OCI-LY1 (cell line): ENCODE results near the gene ATCAY.

Source experiments
- H2AFZ ChIP-seq: fragments of 200-600 bp; sonication (generic), shearing (Covaris generic); 2 replicates; pipeline ENCODE4 v1.6.0; 2014; ENCODE audit warnings: antibody characterized with exemption, mild to moderate bottlenecking, low read length
- H3F3A ChIP-seq: fragments of 200-600 bp; sonication (generic), shearing (Covaris generic); 2 replicates; pipeline ENCODE4 v1.6.0; 2014; ENCODE audit warnings: mild to moderate bottlenecking, antibody characterized with exemption, low read length, moderate library complexity; ENCODE audit not compliant: insufficient read depth
- H3K27ac ChIP-seq: fragments of 200-600 bp; sonication (generic); 2 replicates; pipeline ENCODE4 v1.5.1; 2014; ENCODE audit warnings: low read length, mixed run types, mild to moderate bottlenecking, low read depth; ENCODE audit not compliant: poor library complexity, severe bottlenecking
- H3K27me3 ChIP-seq: fragments of 200-600 bp; sonication (generic); 2 replicates; pipeline ENCODE4 v1.6.0; 2014; ENCODE audit warnings: antibody characterized with exemption, mild to moderate bottlenecking, low read length, moderate library complexity; ENCODE audit not compliant: insufficient read depth
- H3K36me3 ChIP-seq: fragments of 200-600 bp; sonication (generic); 2 replicates; pipeline ENCODE4 v1.6.1; 2014; ENCODE audit warnings: mild to moderate bottlenecking, antibody characterized with exemption, low read length, moderate library complexity, mixed read lengths; ENCODE audit not compliant: insufficient read depth
- H3K4me1 ChIP-seq: fragments of 200-600 bp; sonication (generic); 2 replicates; pipeline ENCODE4 v1.5.1; 2014; ENCODE audit warnings: mild to moderate bottlenecking, low read length, moderate library complexity; ENCODE audit not compliant: insufficient read depth, severe bottlenecking
- H3K4me2 ChIP-seq: fragments of 200-600 bp; sonication (generic), shearing (Covaris generic); 2 replicates; pipeline ENCODE4 v1.6.1; 2014; ENCODE audit warnings: low read length
- H3K4me3 ChIP-seq: fragments of 200-600 bp; sonication (generic); 2 replicates; pipeline ENCODE4 v1.5.1; 2014; ENCODE audit warnings: low read length, low read depth, mild to moderate bottlenecking, mixed read lengths; ENCODE audit not compliant: poor library complexity, severe bottlenecking
- H3K79me2 ChIP-seq: fragments of 200-600 bp; shearing (Covaris generic); 2 replicates; pipeline ENCODE4 v1.6.1; 2016; ENCODE audit warnings: mixed run types, low read length, mixed read lengths; ENCODE audit not compliant: insufficient read depth
- H3K9ac ChIP-seq: fragments of 200-600 bp; sonication (generic), shearing (Covaris generic); 2 replicates; pipeline ENCODE4 v1.6.1; 2014; ENCODE audit warnings: mild to moderate bottlenecking, low read length, mixed read lengths
- H3K9me2 ChIP-seq: fragments of 200-600 bp; sonication (generic), shearing (Covaris generic); 2 replicates; pipeline ENCODE4 v1.6.1; 2014; ENCODE audit warnings: low read depth, mild to moderate bottlenecking, low read length, mixed read lengths
- H3K9me3 ChIP-seq: fragments of 200-600 bp; shearing (Covaris generic); 2 replicates; pipeline ENCODE4 v1.6.1; 2014; ENCODE audit warnings: low read length, mixed read lengths
- H4K20me1 ChIP-seq: fragments of 200-600 bp; sonication (generic), shearing (Covaris generic); 2 replicates; pipeline ENCODE4 v1.6.0; 2016; ENCODE audit warnings: mild to moderate bottlenecking, low read length; ENCODE audit not compliant: insufficient read depth
- CTCF ChIP-seq: fragments of 200-600 bp; sonication (generic), shearing (Covaris generic); IDR thresholded peaks from 2 replicates; pipeline ENCODE4 v1.5.1; 2017; ENCODE audit warnings: mild to moderate bottlenecking, antibody characterized with exemption, low read length, moderate library complexity, mixed read lengths
- EZH2 ChIP-seq: fragments of 200-600 bp; sonication (generic), shearing (Covaris generic); IDR thresholded peaks from 2 replicates; pipeline ENCODE4 v1.8.0; 2017; ENCODE audit warnings: borderline replicate concordance, mixed run types, mild to moderate bottlenecking, antibody characterized with exemption, low read length, moderate library complexity, mixed read lengths

Gene ATCAY

GRCh38 chr19:3857449-3858003 lies 23.0 kb upstream of the ATCAY start:
- Histone ChIP-seq H3K4me1 (no peaks in the 10 kb centered on the region), H3K9me3 (no peaks in the 10 kb centered on the region), H3K27me3 (no peaks in the 10 kb centered on the region; the same call in 1 of the 2 replicates), H4K20me1 (no peaks in the 10 kb centered on the region), H3F3A (no peaks in the 10 kb centered on the region), H3K9me2 (no peaks in the 10 kb centered on the region), H3K4me2 (no peak overlapping the region), H3K4me3 (no peak overlapping the region), H3K36me3 (no peaks in the 10 kb centered on the region), H3K79me2 (no peaks in the 10 kb centered on the region), H3K9ac (no peak overlapping the region), H3K27ac (no peak overlapping the region), H2AFZ (no peak overlapping the region)
- TF ChIP-seq CTCF (no peak), EZH2 (no peak)

DNA sequence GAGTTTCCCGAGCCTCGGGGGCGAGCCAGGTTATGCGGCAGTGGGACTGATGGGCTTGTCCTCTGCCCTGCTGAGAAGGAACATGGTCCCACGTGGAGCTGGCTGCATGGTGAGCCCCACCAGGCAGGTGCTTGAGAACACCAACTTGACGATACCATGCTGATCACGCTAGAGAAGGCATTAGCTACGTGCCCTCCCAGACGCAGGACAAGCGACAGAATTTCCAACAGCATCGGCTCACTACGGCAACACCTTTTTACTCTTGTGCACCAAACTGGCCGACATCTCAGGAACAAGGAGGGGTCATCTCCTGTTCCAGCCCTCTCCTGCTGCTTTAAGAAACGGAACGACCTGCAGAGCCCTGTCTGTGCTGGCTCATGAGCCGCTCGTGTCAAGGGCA lies 20.0 kb upstream of the ATCAY start:
- TF ChIP-seq CTCF (no peak), EZH2 (no peak)
- Histone ChIP-seq H3K4me3 (no peak overlapping the region), H3K79me2 (no peaks in the 10 kb centered on the region), H3K9me2 (no peaks in the 10 kb centered on the region), H3F3A (no peaks in the 10 kb centered on the region), H3K4me1 (no peaks in the 10 kb centered on the region), H3K9me3 (no peaks in the 10 kb centered on the region), H3K27ac (no peak overlapping the region), H2AFZ (no peak overlapping the region), H3K4me2 (no peak overlapping the region), H3K27me3 (no peaks in the 10 kb centered on the region; the same call in 1 of the 2 replicates), H3K9ac (no peak overlapping the region), H3K36me3 (no peaks in the 10 kb centered on the region), H4K20me1 (no peaks in the 10 kb centered on the region)

GRCh38 chr19:3862826-3863500 lies 17.5 kb upstream of the ATCAY start:
- Histone ChIP-seq H3K4me1 (no peaks in the 10 kb centered on the region), H3K27ac (no peak overlapping the region), H3K4me2 (no peak overlapping the region), H3K79me2 (no peaks in the 10 kb centered on the region), H3F3A (no peaks in the 10 kb centered on the region), H4K20me1 (no peaks in the 10 kb centered on the region), H3K9ac (no peak overlapping the region), H3K36me3 (no peaks in the 10 kb centered on the region), H3K4me3 (no peak overlapping the region), H3K27me3 (no peaks in the 10 kb centered on the region; the same call in 1 of the 2 replicates), H3K9me3 (no peaks in the 10 kb centered on the region), H3K9me2 (no peaks in the 10 kb centered on the region), H2AFZ (no peak overlapping the region)
- no peak for TF ChIP-seq EZH2
- TF ChIP-seq CTCF = no peak
